ENCODE data around the gene ALDH3B2.

ALDH3B2 gene

DNA sequence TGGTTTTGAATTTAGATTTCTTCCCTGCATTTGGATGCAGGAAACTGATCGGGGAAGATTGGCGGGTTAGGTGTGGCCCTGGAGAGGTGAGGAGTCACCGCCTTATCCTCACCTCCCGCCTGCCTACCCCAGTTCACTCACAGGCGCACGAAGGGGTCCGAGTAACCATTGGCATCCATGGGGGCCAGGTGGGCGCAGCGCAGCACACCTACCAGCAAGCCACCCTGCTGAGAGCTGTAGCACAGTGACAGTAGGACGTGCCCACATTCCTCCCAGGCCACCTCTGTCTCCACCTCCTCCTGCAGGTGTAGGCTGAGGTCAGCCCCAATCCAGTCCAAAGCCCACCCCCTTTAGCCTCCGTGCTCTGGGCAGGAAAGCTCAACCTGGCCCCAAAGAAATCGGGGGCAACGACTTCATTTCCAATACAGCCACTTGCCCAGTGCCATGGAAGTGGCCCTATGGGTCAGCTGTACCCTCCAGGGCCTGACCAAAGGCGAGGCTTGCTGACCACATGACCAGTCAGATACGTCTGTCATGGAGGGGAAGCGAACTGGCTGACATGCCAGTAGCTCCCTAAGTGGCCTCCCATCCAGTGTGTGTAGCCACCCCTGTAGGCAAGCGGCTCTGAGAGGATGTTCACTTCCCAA lies 61.0 kb downstream of the ALDH3B2 start:
- Histone ChIP-seq H3K4me1 (ENCODE audit: control insufficient read depth, insufficient read depth, low read length) (no peaks in the 10 kb centered on the region), H3K9me3 (ENCODE audit: control insufficient read depth, insufficient read depth, low read depth, low read length) (no peaks in the 10 kb centered on the region), H3K27ac (ENCODE audit: extremely low read depth, low read depth, low read length) (no peak overlapping the region), H3K4me3 (ENCODE audit: low read depth, low read length) (no peak overlapping the region), H3K36me3 (ENCODE audit: control insufficient read depth in 2 of 2, insufficient read depth in 1 of 2, low read length in 2 of 2) (peaks cover 0 to 49% of the 10 kb centered on the region in 2 experiments; a peak in 1 of 3 replicates)
- CTCF ChIA-PET = interaction anchor here (0.6 to 5.7 kb wide), 26 partner anchors 9 to 1227 kb away, joined by 3 to 53 read pairs (median 4); partner anchors contain the start of genes GSTP1, NUDT8 and PPP1CA
- POLR2A ChIA-PET = interaction anchor here (1.0 to 1.5 kb wide), 2 partner anchors 17 to 31 kb away, joined by 5 to 9 read pairs; partner anchors contain the start of gene NUDT8
- TF ChIP-seq MEIS1 (CRISPR knock-in tag; IDR thresholded peaks at IDR 0.05; ENCODE audit: borderline replicate concordance) = no peak
- TF ChIP-seq EGR2 (tag by site-specific recombination; IDR thresholded peaks at IDR 0.05; ENCODE audit: low read depth) = peak; percentile 14; the same call in 1 of the 2 replicates

DNA sequence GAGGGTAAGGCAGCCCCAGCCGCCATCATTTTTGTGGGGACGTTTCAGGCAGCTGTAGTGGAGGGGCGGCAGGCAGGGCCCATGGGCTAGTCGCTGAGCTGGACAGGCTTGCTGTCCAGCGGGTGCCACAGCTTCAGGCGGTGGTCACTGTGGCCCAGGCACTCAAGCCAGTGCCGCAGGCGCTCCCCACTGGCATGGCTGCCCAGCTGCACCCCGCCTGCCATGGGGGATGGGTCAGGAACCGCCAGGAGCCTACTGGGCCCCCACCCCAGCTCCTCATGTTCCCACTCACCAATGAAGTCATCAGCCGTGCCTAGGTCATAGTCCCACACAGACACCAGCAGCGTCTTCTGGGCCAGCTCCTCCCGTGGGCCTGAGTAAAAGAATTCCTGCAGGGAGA lies 61.7 kb downstream of the ALDH3B2 start:
- CTCF ChIA-PET = interaction anchor here (0.9 to 5.7 kb wide), 3 partner anchors 15 to 73 kb away, joined by 3 to 53 read pairs (median 5); partner anchors contain the start of gene NUDT8
- TF ChIP-seq GLIS2 (tag by site-specific recombination; IDR thresholded peaks at IDR 0.05) (no peak), HOXA7 (CRISPR knock-in tag; IDR thresholded peaks at IDR 0.05; ENCODE audit: borderline replicate concordance) (no peak), OSR2 (tag by site-specific recombination; IDR thresholded peaks at IDR 0.05) (no peak), ZNF221 (tag by site-specific recombination; IDR thresholded peaks at IDR 0.05; ENCODE audit: borderline replicate concordance) (no peak), ZNF280C (tag by site-specific recombination; IDR thresholded peaks at IDR 0.05) (no peak), ZNF350 (tag by site-specific recombination; IDR thresholded peaks at IDR 0.05) (no peak), GLI2 (tag by site-specific recombination; IDR thresholded peaks at IDR 0.05; ENCODE audit: borderline replicate concordance, low read depth) (no peak), ZNF16 (tag by site-specific recombination; IDR thresholded peaks at IDR 0.05; ENCODE audit: low read depth) (no peak), ZNF529 (tag by site-specific recombination; IDR thresholded peaks at IDR 0.05; ENCODE audit: insufficient replicate concordance) (no peak), ZNF184 (tag by site-specific recombination; IDR thresholded peaks at IDR 0.05) (no peak), EGR2 (tag by site-specific recombination; IDR thresholded peaks at IDR 0.05; ENCODE audit: low read depth) (peak; percentile 30; the same call in 1 of the 2 replicates), ZNF621 (tag by site-specific recombination; IDR thresholded peaks at IDR 0.05) (no peak), ZFHX2 (tag by site-specific recombination; conservative IDR thresholded peaks at IDR 0.05) (0 out of 2 replicates have a peak, but pooled peaks have one; percentile 29), ZNF404 (tag by site-specific recombination; IDR thresholded peaks at IDR 0.05) (no peak)
- TF ChIP-seq, protein P1, sequence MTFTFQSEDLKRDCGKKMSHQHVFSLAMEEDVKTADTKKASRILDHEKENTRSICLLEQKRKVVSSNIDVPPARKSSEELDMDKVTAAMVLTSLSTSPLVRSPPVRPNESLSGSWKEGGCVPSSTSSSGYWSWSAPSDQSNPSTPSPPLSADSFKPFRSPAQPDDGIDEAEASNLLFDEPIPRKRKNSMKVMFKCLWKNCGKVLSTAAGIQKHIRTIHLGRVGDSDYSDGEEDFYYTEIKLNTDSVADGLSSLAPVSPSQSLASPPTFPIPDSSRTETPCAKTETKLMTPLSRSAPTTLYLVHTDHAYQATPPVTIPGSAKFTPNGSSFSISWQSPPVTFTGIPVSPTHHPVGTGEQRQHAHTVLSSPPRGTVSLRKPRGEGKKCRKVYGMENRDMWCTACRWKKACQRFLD (tag by site-specific recombination; IDR thresholded peaks at IDR 0.05) = no peak

More for the DNA sequence above, 61.7 kb downstream of the ALDH3B2 start:
- peaks cover 0 to 52% of the 10 kb centered on the region in 2 experiments; a peak in 1 of 3 replicates for H3K36me3 ChIP-seq (ENCODE audit: control insufficient read depth in 2 of 2, insufficient read depth in 1 of 2, low read length in 2 of 2)
- H3K4me1 ChIP-seq (ENCODE audit: control insufficient read depth, insufficient read depth, low read length) = no peaks in the 10 kb centered on the region
- no peak overlapping the region for H3K27ac ChIP-seq (ENCODE audit: extremely low read depth, low read depth, low read length)
- no peaks in the 10 kb centered on the region for H3K9me3 ChIP-seq (ENCODE audit: control insufficient read depth, insufficient read depth, low read depth, low read length)
- H3K4me3 ChIP-seq (ENCODE audit: low read depth, low read length) = no peak overlapping the region
- POLR2A ChIA-PET = interaction anchor here (0.6 kb wide), 1 partner anchor 18 kb away, joined by 3 read pairs; no protein-coding TSS in a partner anchor
